Trophoblast cell (in vitro differentiated cells and primary cell): ENCODE results near the gene TENT5C.

Experiments used
- DNase-seq, 2 donors: peaks; one replicate each; pipeline ENCODE4 v3.0.0-alpha.2; 2016
- H2AFZ ChIP-seq: 2 replicates; pipeline ENCODE4 v1.6.1; 2013; ENCODE audit warnings: low read length, moderate library complexity, mild to moderate bottlenecking; ENCODE audit not compliant: insufficient read depth, poor library complexity
- H2AK5ac ChIP-seq: 2 replicates; pipeline ENCODE4 v1.6.1; 2013; ENCODE audit warnings: mild to moderate bottlenecking, low read length
- H2BK120ac ChIP-seq: 2 replicates; pipeline ENCODE4 v1.6.1; 2013; ENCODE audit warnings: low read length, mild to moderate bottlenecking, moderate library complexity; ENCODE audit not compliant: insufficient read depth, poor library complexity
- H2BK12ac ChIP-seq: 2 replicates; pipeline ENCODE4 v1.6.1; 2013; ENCODE audit warnings: mild to moderate bottlenecking, low read length, moderate library complexity
- H2BK5ac ChIP-seq: 2 replicates; pipeline ENCODE4 v1.6.1; 2013; ENCODE audit warnings: low read length, low read depth, moderate library complexity, mild to moderate bottlenecking; ENCODE audit not compliant: poor library complexity
- H3K14ac ChIP-seq: 2 replicates; pipeline ENCODE4 v1.6.1; 2013; ENCODE audit warnings: mild to moderate bottlenecking, low read length
- H3K18ac ChIP-seq: 2 replicates; pipeline ENCODE4 v1.6.1; 2013; ENCODE audit warnings: mild to moderate bottlenecking, low read length
- H3K23ac ChIP-seq: 2 replicates; pipeline ENCODE4 v1.6.1; 2013; ENCODE audit warnings: low read length
- H3K27ac ChIP-seq: 2 replicates; pipeline ENCODE4 v1.5.1; 2013; ENCODE audit warnings: low read depth, mild to moderate bottlenecking, inconsistent platforms, low read length, moderate library complexity
- H3K27me3 ChIP-seq: 2 replicates; pipeline ENCODE4 v1.6.1; 2013; ENCODE audit warnings: inconsistent platforms, mild to moderate bottlenecking, low read length, moderate library complexity; ENCODE audit not compliant: insufficient read depth
- H3K36me3 ChIP-seq, 2 experiments: 1 replicate in 1 of 2; 2 replicates in 1 of 2; pipeline ENCODE4 v1.6.1; 2013; ENCODE audit warnings: low read length in 2 of 2, mild to moderate bottlenecking in 2 of 2, moderate library complexity in 1 of 2; ENCODE audit not compliant: insufficient read depth in 2 of 2, control insufficient read depth in 1 of 2
- H3K4ac ChIP-seq: 2 replicates; pipeline ENCODE4 v1.6.1; 2013; ENCODE audit warnings: low read depth, mild to moderate bottlenecking, low read length, moderate library complexity
- H3K4me1 ChIP-seq, 2 experiments: 1 replicate in 1 of 2; 2 replicates in 1 of 2; pipeline ENCODE4 v1.6.1; 2013; ENCODE audit warnings: low read length in 2 of 2, mild to moderate bottlenecking in 2 of 2, moderate library complexity in 1 of 2; ENCODE audit not compliant: insufficient read depth in 2 of 2, control insufficient read depth in 1 of 2
- H3K4me2 ChIP-seq: 2 replicates; pipeline ENCODE4 v1.6.1; 2013; ENCODE audit warnings: inconsistent platforms, mild to moderate bottlenecking, low read length, moderate library complexity
- H3K4me3 ChIP-seq: 2 replicates; pipeline ENCODE4 v1.5.1; 2013; ENCODE audit warnings: mild to moderate bottlenecking, low read depth, low read length, inconsistent platforms
- H3K79me1 ChIP-seq: one replicate; pipeline ENCODE4 v1.6.1; 2013; ENCODE audit warnings: low read length
- H3K79me2 ChIP-seq: 2 replicates; pipeline ENCODE4 v1.6.1; 2013; ENCODE audit warnings: low read length, mild to moderate bottlenecking; ENCODE audit not compliant: control insufficient read depth, insufficient read depth, poor library complexity
- H3K9ac ChIP-seq: 2 replicates; pipeline ENCODE4 v1.6.1; 2013; ENCODE audit warnings: mild to moderate bottlenecking, low read length
- H3K9me3 ChIP-seq: 2 replicates; pipeline ENCODE4 v1.6.1; 2013; ENCODE audit warnings: low read depth, mild to moderate bottlenecking, control low read depth, inconsistent platforms, low read length; ENCODE audit not compliant: insufficient read depth
- H4K12ac ChIP-seq: 2 replicates; pipeline ENCODE4 v1.6.1; 2013; ENCODE audit warnings: low read depth, mild to moderate bottlenecking, low read length, moderate library complexity
- H4K8ac ChIP-seq: 2 replicates; pipeline ENCODE4 v1.6.1; 2013; ENCODE audit warnings: low read depth, mild to moderate bottlenecking, low read length, moderate library complexity
- H4K91ac ChIP-seq: one replicate; pipeline ENCODE4 v1.6.1; 2013; ENCODE audit warnings: low read depth, mild to moderate bottlenecking, low read length, moderate library complexity
- WGBS: extraction: QIAGEN DNeasy Blood & Tissue Kit; methylation state at CpG from one replicate; pipeline ENCODE4 v1.1.7; 2013; ENCODE audit warnings: missing lambda C conversion rate; ENCODE audit not compliant: insufficient read length, insufficient coverage; ENCODE audit errors: extremely low coverage; 5-methylcytosine and 5-hydroxymethylcytosine counted together

The TENT5C gene

GRCh38 chr1:117659550-117660270 lies 53.9 kb downstream of the TENT5C start:
- no peak overlapping the region for H4K12ac ChIP-seq
- no peak overlapping the region for H2BK5ac ChIP-seq
- no peaks in the 10 kb centered on the region for H3K79me2 ChIP-seq
- peaks cover 3% of the 10 kb centered on the region for H3K9me3 ChIP-seq
- H3K18ac ChIP-seq = no peak overlapping the region
- H3K23ac ChIP-seq = no peak overlapping the region
- no peak overlapping the region for H3K4me3 ChIP-seq
- no peak overlapping the region for H4K8ac ChIP-seq
- H3K4me1 ChIP-seq = peaks cover 6 to 7% of the 10 kb centered on the region in 2 experiments
- WGBS = no CpG with 5 or more reads among the region's 6 CpGs
- no peak overlapping the region for H3K4ac ChIP-seq
- H3K14ac ChIP-seq = no peak overlapping the region
- no peaks in the 10 kb centered on the region for H3K79me1 ChIP-seq
- H2BK12ac ChIP-seq = no peak overlapping the region
- no peaks in the 10 kb centered on the region for H3K36me3 ChIP-seq
- H2AFZ ChIP-seq = no peak overlapping the region
- no peak for DNase-seq
- no peaks in the 10 kb centered on the region for H3K27me3 ChIP-seq
- no peak overlapping the region for H4K91ac ChIP-seq
- H3K4me2 ChIP-seq = no peak overlapping the region
- no peak overlapping the region for H2BK120ac ChIP-seq
- H2AK5ac ChIP-seq = no peak overlapping the region
- H3K9ac ChIP-seq = no peak overlapping the region
- no peak overlapping the region for H3K27ac ChIP-seq

GRCh38 chr1:117660271-117660965 lies 54.6 kb downstream of the TENT5C start:
- peaks cover 3% of the 10 kb centered on the region for H3K9me3 ChIP-seq
- no peak overlapping the region for H3K18ac ChIP-seq

DNA sequence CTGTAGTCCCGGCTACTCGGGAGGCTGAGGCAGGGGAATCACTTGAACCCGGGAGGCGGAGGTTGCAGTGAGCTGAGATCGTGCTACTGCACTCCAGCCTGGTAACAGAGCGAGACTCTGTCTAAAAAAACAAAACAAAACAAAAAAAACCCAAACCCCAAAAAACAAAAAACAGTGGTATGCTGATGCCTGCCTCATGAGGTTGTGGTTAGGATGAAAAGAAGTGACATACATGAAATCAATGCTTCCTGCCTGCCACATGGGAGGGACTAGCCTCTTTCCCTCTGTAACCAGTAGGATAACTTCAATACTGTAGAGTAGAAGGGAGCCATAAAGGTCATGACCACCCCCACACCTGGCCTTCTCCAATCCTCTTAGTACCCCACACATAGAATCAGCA lies 55.2 kb downstream of the TENT5C start:
- no peak overlapping the region for H3K4me2 ChIP-seq
- H2AFZ ChIP-seq = no peak overlapping the region
- no peak for DNase-seq
- no peaks in the 10 kb centered on the region for H3K36me3 ChIP-seq
- H2AK5ac ChIP-seq = no peak overlapping the region
- peaks cover 3% of the 10 kb centered on the region for H3K9me3 ChIP-seq
- H3K79me2 ChIP-seq = no peaks in the 10 kb centered on the region
- no peak overlapping the region for H3K9ac ChIP-seq
- no peak overlapping the region for H2BK12ac ChIP-seq
- no peak overlapping the region for H3K4me3 ChIP-seq
- H2BK5ac ChIP-seq = no peak overlapping the region
- H3K27ac ChIP-seq = no peak overlapping the region
- no peak overlapping the region for H4K91ac ChIP-seq
- no peak overlapping the region for H4K8ac ChIP-seq
- H3K4ac ChIP-seq = no peak overlapping the region
- no peaks in the 10 kb centered on the region for H3K27me3 ChIP-seq
- H3K14ac ChIP-seq = no peak overlapping the region
- WGBS = no CpG with 5 or more reads among the region's 6 CpGs
- H2BK120ac ChIP-seq = no peak overlapping the region
- H4K12ac ChIP-seq = no peak overlapping the region
- H3K4me1 ChIP-seq = peaks cover 3 to 7% of the 10 kb centered on the region in 2 experiments
- no peak overlapping the region for H3K18ac ChIP-seq
- H3K79me1 ChIP-seq = no peaks in the 10 kb centered on the region
- no peak overlapping the region for H3K23ac ChIP-seq

More at GRCh38 chr1:117660271-117660965, 54.6 kb downstream of the TENT5C start:
- Histone ChIP-seq H3K27me3 (no peaks in the 10 kb centered on the region), H3K14ac (no peak overlapping the region), H4K91ac (no peak overlapping the region), H4K8ac (no peak overlapping the region), H4K12ac (no peak overlapping the region), H2BK12ac (no peak overlapping the region), H2BK5ac (no peak overlapping the region), H3K79me1 (no peaks in the 10 kb centered on the region), H3K36me3 (no peaks in the 10 kb centered on the region), H3K4me2 (no peak overlapping the region), H3K27ac (no peak overlapping the region), H3K4ac (no peak overlapping the region), H3K9ac (no peak overlapping the region), H3K23ac (no peak overlapping the region), H3K79me2 (no peaks in the 10 kb centered on the region), H3K4me1 (peaks cover 3 to 7% of the 10 kb centered on the region in 2 experiments), H2BK120ac (no peak overlapping the region), H3K4me3 (no peak overlapping the region), H2AFZ (no peak overlapping the region), H2AK5ac (no peak overlapping the region)
- DNase-seq = no peak
- no CpG with 5 or more reads among the region's 6 CpGs for WGBS

DNA sequence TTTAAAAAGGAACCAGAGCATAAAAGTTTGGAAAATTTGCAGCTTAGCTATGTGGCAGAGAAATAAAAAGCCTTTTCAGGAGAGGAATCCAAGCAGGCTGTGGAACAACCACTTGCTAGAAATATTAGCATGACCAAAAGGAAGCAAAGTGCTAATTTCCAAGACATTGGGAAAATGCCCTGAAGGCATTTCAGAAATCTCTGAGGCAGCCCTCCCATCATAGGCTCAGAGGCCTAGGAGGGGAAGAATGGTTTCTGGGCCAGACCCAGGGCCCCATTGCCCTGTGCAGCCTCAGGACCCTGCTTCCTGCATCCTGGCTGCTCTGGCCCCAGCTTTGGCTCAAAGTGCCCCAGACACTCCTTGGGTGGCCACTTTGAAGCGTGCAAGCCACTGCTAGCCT lies 56.8 kb downstream of the TENT5C start:
- Histone ChIP-seq H3K4me2 (no peak overlapping the region), H3K27me3 (no peaks in the 10 kb centered on the region), H3K14ac (no peak overlapping the region), H3K9me3 (peaks cover 3% of the 10 kb centered on the region), H3K4me3 (no peak overlapping the region), H3K4ac (no peak overlapping the region), H2BK12ac (no peak overlapping the region), H2BK120ac (no peak overlapping the region), H3K23ac (no peak overlapping the region), H4K8ac (no peak overlapping the region), H3K4me1 (no peaks in the 10 kb centered on the region), H2AFZ (no peak overlapping the region), H3K27ac (no peak overlapping the region), H4K12ac (no peak overlapping the region), H2BK5ac (no peak overlapping the region), H3K9ac (no peak overlapping the region), H3K79me2 (no peaks in the 10 kb centered on the region), H2AK5ac (no peak overlapping the region), H4K91ac (no peak overlapping the region), H3K36me3 (no peaks in the 10 kb centered on the region), H3K18ac (no peak overlapping the region), H3K79me1 (no peaks in the 10 kb centered on the region)
- no peak for DNase-seq
- WGBS = no CpG with 5 or more reads among the region's 1 CpG
